MG63 (cell line): ENCODE measurements around the gene SPATA13. TPM values are rescaled to one million over a fixed set of nuclear protein-coding genes. Genes with fewer than 3 reads are reported as not detected.

Source experiments
- DNase-seq: peaks from one replicate; pipeline ENCODE4 v3.0.0-alpha.2; 2020
- H3K27me3 ChIP-seq: fragments of 250-450 bp; sonication (Bioruptor Pico); 2 replicates; pipeline ENCODE4 v1.5.1; 2020; ENCODE audit warnings: mild to moderate bottlenecking, moderate library complexity
- H3K36me3 ChIP-seq: fragments of 250-450 bp; sonication (Bioruptor Pico); 2 replicates; pipeline ENCODE4 v1.5.1; 2020; ENCODE audit warnings: mild to moderate bottlenecking, moderate library complexity
- H3K4me3 ChIP-seq: fragments of 250-450 bp; sonication (Bioruptor Pico); 2 replicates; pipeline ENCODE4 v1.5.1; 2020; ENCODE audit warnings: mild to moderate bottlenecking, moderate library complexity
- H3K9me3 ChIP-seq: fragments of 250-450 bp; sonication (Bioruptor Pico); 2 replicates; pipeline ENCODE4 v1.5.1; 2020; ENCODE audit warnings: mild to moderate bottlenecking, moderate library complexity
- total RNA-seq: library from RNA; depleted of rRNA; stranded (reverse); fragments of >200 nt; shearing (Covaris generic); gene quantifications from 2 replicates; pipeline ENCODE4 v1.2.3, GENCODE V29; 2014; ENCODE audit warnings: low replicate concordance

The SPATA13 gene
- total RNA-seq, 1 experiment from 2014 or later, result 3.9 TPM

DNA sequence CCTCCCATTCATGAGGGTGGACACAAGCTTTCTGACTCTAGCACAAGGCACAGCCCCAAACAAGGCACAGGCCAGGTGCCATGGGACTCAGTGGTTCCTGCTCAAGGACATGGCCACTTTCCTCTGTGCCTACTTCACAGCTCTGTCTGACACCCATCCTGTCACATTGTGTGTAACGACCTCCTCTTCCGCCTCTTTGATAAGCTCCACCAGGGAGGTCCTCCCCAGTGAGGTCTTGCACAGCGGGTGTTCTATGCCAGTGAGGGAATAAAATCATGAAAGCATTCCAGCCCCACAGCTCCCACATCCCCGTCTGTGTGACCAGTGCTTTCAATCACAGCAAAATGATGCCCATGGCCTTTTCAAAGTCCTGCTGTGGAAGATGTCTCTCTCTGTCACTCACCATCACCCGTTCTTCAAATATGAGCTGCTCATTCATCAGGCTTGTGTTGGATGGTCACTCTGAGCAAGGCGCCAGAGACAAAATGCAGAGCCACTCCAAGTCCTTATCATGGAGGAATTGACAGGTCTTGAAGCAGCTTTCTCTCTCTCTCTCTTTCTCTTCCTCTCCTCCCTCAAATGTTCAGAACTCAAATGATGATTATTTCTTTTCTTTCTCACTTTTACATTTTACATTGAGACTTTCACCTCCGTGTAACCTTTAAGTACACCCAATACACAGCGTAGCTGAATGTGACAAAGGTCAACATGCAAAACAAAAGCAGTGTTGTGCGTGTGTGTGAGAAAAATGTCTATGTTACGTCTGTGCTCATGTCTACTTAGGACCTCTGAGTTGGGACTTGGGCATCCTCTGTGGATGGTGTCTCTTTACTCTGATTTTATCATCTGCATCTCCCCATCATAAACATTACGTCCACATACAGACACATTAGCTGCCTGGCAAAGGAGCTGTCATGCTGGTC lies 8.0 kb upstream of the SPATA13 start:
- H3K36me3 ChIP-seq, result no peaks in the 10 kb centered on the region
- no peaks in the 10 kb centered on the region for H3K27me3 ChIP-seq
- no peak overlapping the region for H3K4me3 ChIP-seq
- H3K9me3 ChIP-seq, result no peaks in the 10 kb centered on the region
- DNase-seq, result no peak

DNA sequence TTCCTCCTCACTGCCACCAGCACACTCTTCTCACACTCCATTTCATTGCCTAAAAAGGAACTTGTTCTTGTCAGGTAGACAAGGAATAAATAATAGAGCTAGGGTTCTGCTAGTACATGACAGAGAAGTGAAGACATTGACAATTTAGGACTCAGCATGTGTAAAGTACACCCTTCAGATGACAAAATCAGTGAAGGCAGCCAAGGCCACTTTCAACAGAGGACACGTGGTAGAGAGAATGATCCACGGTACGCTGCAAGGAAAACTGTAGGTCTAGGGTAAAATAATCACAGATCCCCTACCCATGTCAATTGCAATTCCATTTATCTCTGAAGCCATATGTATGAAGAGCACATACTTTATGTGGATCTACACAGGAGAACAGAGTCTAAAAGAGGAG lies 7.2 kb upstream of the SPATA13 start:
- H3K9me3 ChIP-seq, result no peaks in the 10 kb centered on the region
- no peak overlapping the region for H3K4me3 ChIP-seq
- H3K36me3 ChIP-seq, result no peaks in the 10 kb centered on the region
- no peaks in the 10 kb centered on the region for H3K27me3 ChIP-seq
- DNase-seq, result no peak

DNA sequence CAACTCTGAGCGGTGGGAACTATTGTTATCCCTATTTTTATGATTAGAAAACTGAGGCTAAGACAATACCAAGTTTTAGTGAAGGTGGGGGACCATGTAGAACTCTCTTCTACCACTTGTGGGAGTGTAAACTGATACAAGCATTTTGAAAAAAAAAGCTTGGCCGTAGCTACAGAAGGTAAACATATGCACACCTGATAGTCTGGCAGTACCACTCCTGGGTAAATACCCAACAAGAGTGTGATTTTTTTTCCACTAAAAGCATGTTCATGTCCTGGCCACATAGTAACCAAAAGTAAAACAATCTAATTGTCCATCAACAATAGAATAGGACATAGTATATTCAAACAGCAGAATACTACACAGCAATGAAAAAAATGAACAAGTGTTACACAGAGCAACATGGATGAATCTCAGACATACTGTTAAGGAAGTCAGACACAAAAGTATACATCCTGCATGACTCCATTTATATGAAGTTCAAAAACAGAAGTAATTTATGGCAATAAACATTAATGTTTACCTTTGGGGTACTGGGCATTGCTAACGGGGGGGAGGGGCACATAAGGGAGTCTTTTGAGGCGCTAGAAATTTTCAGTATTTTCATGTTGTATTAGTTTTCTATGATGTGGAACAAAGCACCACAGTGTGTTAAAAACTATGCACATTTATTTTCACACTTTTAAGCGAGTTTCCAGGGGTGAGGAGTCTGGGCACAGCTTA lies 6.4 kb upstream of the SPATA13 start:
- Histone ChIP-seq H3K27me3 (no peaks in the 10 kb centered on the region), H3K4me3 (no peak overlapping the region), H3K9me3 (no peaks in the 10 kb centered on the region), H3K36me3 (no peaks in the 10 kb centered on the region)
- DNase-seq, result no peak

DNA sequence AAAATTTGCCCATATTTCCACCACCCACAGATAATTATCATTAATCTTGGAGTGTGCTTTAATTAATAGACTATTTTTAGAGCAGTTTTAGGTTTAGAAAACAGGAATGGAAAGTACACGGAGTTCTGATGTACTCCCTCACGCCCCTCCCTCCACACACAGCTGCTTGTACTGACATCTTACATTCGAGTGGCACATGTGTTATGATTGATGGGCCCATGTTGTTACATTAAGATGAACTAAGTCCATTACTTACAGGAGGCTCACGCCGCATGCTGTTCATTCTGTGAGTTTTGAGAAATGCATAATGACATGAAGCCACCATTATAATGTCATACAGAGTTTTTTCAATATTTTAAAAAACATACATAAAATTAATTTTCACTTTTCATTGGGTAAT lies 1.2 kb upstream of the SPATA13 start:
- Histone ChIP-seq H3K4me3 (no peak overlapping the region), H3K9me3 (no peaks in the 10 kb centered on the region), H3K27me3 (no peaks in the 10 kb centered on the region), H3K36me3 (no peaks in the 10 kb centered on the region)
- no peak for DNase-seq

DNA sequence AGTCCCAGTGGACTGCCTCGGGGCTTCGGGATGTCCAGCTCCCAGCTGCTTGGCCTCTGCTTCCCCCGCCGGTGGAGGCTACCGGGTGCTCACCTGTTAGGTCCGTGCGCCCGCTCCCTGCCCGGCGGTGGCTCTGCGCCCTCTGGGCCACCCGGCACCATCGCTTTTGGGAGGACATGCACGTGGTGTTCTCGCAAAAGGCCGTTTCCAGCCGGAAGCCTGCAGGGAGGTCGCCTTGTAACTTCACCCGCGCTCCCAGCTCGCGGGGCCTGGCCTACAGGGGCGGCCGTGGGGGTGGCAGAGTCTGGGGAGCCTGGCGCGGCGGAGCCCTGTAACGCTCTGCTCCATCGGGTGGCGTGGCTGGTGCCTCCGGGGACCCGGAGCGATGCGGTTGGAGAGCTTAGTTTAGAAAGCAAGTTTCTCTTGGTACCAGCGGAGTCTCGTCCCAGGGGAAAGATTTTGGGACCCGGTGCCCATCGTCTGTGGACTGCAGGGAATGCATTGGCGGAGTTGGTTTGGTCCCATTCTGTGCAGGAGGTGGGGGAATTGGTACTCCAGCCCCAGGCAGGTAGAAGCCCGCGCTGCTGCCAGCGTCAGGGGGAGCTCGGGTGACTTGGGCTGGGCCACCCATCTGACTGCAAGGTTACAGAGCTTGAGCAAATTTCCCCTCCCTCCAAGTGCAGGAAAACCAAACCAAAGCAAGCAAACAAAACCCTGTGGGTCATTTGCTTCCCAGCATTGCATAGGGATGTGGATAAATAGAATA lies 673 bp downstream of the SPATA13 start:
- Histone ChIP-seq H3K4me3 (peak overlapping the region; percentile 95), H3K36me3 (peaks cover 2% of the 10 kb centered on the region), H3K27me3 (no peaks in the 10 kb centered on the region), H3K9me3 (no peaks in the 10 kb centered on the region)
- DNase-seq, result peak; percentile 33

DNA sequence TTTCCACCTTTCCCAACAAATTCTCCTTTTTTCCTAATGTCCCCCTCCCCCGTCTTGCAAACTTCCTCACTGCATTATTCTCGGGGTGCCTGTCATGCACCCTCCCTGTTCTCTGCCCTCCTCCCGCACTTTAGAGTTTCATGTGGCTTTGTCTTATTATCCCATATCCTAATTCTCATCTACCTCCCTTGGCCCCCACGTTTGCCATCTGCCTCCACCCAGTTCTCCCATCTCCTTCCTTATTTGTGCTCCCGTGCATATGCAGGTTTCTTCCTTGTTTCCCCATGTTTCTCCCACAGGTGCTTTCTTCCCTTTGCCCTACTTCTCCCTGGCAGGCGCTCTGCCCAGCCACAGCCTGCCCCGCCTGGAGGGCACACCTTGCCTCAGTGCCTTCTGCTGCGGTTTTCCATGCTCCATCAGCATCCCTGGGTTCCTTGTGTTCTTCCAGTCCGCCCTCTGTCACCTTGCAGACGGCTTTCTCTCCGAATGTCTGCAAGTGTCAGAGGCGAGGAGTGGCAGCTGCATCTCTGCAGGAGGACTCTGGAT lies 1.5 kb downstream of the SPATA13 start:
- Histone ChIP-seq H3K4me3 (peak overlapping the region; percentile 95), H3K9me3 (no peaks in the 10 kb centered on the region), H3K27me3 (no peaks in the 10 kb centered on the region), H3K36me3 (peaks cover 9% of the 10 kb centered on the region)
- DNase-seq, result no peak

DNA sequence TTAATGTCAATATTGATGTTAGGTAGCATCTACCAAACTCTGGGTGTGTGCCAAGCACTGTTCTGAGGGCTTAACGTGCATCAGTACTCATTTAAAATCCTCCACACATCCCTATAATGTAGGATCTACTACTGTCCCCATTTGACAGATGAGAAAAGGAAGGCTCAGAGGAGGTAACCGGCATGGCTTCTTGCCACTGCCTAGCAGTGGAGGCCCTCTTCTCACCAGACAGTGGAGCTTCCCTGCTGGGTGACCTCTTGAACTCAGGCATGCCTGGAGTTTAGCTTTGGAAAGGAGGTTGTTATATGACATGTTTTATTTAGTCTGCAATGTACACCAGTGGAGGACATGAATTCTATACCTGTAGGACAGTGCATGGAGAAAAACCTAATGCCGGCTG lies 2.1 kb downstream of the SPATA13 start:
- DNase-seq, result peak; percentile 15
- Histone ChIP-seq H3K9me3 (no peaks in the 10 kb centered on the region), H3K27me3 (no peaks in the 10 kb centered on the region), H3K4me3 (no peak overlapping the region), H3K36me3 (peaks cover 9% of the 10 kb centered on the region)

DNA sequence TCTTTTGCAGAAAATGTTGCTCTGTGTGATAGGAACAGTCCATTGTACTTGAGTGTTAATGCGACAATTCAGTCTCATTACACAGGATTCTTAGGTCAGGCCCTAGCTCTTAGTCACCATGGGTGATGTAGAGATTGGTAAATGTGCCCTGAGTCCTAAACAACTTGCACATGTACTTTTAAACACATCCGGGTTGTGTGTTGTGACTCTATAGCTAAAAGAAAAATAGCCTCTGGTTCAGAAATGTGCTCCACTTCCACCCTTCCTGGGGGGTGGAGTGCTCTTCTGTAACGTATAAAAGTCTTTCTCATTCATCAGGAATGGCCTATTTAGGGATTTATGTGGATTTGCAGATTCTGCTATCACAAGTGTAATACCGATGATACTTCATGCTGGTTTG lies 5.2 kb downstream of the SPATA13 start:
- Histone ChIP-seq H3K4me3 (no peak overlapping the region), H3K36me3 (peaks cover 9% of the 10 kb centered on the region), H3K27me3 (no peaks in the 10 kb centered on the region), H3K9me3 (no peaks in the 10 kb centered on the region)
- no peak for DNase-seq

DNA sequence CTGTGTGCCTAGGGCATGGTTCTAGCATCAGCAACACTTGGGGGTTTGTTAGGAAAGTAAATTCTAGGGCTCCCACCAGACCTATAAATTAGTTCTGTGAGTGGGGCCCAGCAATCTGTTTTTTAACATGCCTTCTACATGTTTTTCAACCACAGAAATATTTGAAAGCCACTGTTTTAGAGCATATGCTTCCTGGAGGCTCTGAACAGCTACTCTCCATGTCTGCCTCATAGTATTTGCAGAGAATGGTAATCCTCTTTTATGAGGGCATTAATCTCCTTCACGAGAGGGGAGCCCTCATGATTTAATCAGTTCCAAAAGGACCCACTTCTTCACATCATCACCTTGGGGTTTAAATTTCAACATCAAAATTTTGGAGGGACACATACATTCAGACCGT lies 6.0 kb downstream of the SPATA13 start:
- peaks cover 9% of the 10 kb centered on the region for H3K36me3 ChIP-seq
- no peaks in the 10 kb centered on the region for H3K27me3 ChIP-seq
- H3K9me3 ChIP-seq, result no peaks in the 10 kb centered on the region
- no peak overlapping the region for H3K4me3 ChIP-seq
- DNase-seq, result no peak

DNA sequence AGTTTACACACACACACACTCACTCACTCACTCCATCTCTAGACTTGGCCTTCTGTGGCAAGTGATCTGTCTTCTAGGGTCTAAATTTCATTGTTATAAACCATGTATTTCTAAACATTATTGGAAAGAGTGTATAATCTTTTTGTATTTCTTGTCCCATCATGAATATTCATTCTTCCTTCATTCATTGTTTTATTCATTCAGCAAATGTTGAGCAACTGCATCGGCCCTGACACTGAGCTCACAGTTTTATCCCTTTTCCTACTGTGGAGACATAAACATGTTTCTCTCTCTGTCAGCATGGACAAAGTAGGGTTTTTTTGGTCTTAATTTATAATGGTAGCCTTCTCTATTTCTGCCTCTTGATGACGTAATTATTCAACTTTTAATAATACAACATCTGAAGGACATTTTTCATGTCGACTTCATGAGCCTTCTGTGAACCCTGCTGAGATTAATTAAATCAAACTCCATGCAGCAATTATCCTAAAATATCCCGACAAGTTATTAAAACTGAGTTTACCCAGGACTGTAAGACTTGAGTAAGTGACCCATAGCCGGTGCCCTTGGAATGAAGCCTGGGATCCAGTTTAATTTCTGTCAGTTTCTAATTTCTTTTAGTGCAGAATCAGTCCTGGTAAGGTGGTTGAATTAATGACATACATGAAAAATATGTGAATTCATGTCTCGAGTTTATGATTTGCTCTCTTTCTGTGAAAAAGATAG lies 7.3 kb downstream of the SPATA13 start:
- H3K27me3 ChIP-seq, result no peaks in the 10 kb centered on the region
- DNase-seq, result no peak
- no peak overlapping the region for H3K4me3 ChIP-seq
- no peaks in the 10 kb centered on the region for H3K9me3 ChIP-seq
- peaks cover 9% of the 10 kb centered on the region for H3K36me3 ChIP-seq

DNA sequence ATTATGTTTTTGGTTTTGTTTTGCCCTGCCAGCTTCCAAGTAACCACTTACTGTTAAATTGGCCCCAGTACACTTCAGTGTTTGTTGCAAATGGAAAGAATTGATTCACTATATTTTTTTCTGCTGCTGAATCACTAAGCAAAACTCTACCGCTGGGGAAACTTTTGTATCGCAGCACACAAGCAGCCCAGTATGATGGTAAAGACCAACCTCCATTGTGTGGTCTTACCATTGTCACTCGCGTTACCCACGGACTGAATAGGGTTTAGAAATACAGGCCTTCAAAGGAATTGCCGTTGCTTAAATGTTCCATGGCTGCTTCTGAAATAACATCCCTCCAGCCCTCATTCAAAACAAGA lies 7.9 kb downstream of the SPATA13 start:
- H3K36me3 ChIP-seq, result peaks cover 9% of the 10 kb centered on the region
- H3K27me3 ChIP-seq, result no peaks in the 10 kb centered on the region
- H3K4me3 ChIP-seq, result no peak overlapping the region; the same call in 1 of the 2 replicates
- DNase-seq, result no peak
- no peaks in the 10 kb centered on the region for H3K9me3 ChIP-seq

DNA sequence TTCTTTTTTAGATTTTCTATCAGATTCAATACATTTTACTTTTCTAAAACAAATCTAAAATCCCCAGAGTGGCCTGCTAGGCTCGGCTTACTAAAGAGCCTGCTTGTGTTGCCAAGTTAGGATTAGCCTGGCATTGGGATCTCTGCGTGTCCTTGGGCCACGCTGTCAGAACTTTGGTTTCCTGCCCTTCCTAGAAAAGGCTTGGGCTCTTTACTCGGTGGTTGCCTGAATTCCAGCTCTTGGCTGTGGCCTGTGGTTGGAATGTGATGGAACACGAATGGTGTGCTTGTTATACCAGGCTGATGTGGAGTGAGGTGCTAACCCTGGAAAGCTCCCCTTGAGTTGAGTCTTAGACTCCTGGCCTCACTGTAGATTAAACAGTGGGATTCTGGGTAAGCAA lies 8.5 kb downstream of the SPATA13 start:
- no peaks in the 10 kb centered on the region for H3K9me3 ChIP-seq
- DNase-seq, result peak; percentile 82

DNA sequence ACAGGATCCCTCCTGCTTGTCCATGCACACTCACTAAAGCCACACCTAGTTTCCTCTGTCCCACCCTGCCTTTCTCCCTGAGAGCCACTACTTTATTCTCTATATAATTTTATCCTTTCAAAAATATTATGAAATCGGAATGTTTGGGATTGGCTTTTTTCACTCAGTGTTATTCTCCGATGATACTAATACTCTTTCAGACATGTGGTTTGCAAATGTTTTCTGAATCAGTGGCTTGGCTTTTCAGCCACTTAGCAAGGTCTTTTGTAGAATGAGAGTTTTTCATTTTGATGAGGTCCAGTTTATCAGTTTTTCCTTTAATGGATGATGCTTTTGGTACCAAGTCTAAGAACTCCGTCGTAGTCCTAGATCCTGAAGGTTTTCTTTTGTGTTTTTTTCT lies 11.6 kb downstream of the SPATA13 start:
- H3K4me3 ChIP-seq, result no peak overlapping the region
- no peaks in the 10 kb centered on the region for H3K9me3 ChIP-seq
- no peaks in the 10 kb centered on the region for H3K27me3 ChIP-seq
- H3K36me3 ChIP-seq, result peaks cover under 1% of the 10 kb centered on the region
- DNase-seq, result no peak

More for the DNA sequence above, 8.5 kb downstream of the SPATA13 start:
- Histone ChIP-seq H3K36me3 (peaks cover 9% of the 10 kb centered on the region), H3K27me3 (no peaks in the 10 kb centered on the region), H3K4me3 (no peak overlapping the region; the same call in 1 of the 2 replicates)

DNA sequence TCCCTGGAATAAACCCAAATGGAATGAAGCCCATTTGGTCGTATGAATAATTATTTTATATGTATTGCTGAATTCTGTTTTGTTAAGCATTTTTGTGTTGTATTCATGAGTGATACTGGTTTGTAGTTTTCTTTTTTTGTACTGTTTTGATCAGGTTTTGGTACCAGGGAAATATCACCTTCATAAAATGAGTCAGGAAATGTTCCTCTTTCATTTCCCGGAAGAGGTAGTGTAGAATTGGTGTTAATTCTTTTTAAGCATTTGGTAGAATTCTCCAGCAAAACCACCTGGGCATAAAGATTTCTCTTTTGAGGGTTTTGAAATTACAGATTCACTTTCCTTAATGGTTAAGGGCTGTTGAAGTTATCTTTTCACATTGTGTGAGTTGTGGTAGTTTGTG lies 13.3 kb downstream of the SPATA13 start:
- H3K27me3 ChIP-seq, result no peaks in the 10 kb centered on the region
- no peak overlapping the region for H3K4me3 ChIP-seq
- no peak for DNase-seq
- no peaks in the 10 kb centered on the region; the same call in none of the 2 replicates for H3K36me3 ChIP-seq
- H3K9me3 ChIP-seq, result no peaks in the 10 kb centered on the region

DNA sequence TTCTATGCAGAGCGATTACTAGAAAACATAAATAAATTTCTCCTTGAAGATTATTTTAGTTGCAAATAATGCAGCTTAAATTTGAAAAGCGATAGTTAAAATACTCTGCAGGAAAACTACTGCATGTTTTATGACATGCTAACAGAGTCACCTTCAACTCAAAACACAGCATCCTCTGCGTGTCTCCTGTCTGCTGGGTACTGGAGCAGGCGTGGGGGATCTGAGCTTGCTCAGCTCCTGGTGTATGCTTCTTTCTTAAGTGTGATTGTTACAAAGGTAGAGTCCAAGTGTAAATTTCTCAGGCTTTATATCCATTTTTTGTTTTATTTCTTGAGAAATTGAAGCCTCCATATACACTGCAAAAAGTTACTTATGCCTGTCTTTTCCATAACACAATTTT lies 15.3 kb downstream of the SPATA13 start:
- Histone ChIP-seq H3K27me3 (no peaks in the 10 kb centered on the region), H3K4me3 (no peak overlapping the region), H3K9me3 (no peaks in the 10 kb centered on the region), H3K36me3 (no peaks in the 10 kb centered on the region; the same call in 1 of the 2 replicates)
- DNase-seq, result no peak
